CD14-positive monocyte (primary cell): ENCODE measurements around the gene TMEFF1. TPM values are rescaled to one million over a fixed set of nuclear protein-coding genes. Genes with fewer than 3 reads are reported as not detected.
A peak's percentile ranks its signal among the peaks of the same experiment; 100 is the strongest.
"Not testable (repeated sequence)": the region's sequence is repeated elsewhere in the genome, so short reads cannot be mapped to it uniquely, and the experiment has no call there.

Source experiments
- DNase-seq, 3 donors: peaks; one replicate each; pipeline ENCODE4 v3.0.0-alpha.2; 2011 to 2022
- H2AFZ ChIP-seq: 2 replicates; pipeline ENCODE4 v1.6.0; 2012; ENCODE audit warnings: mild to moderate bottlenecking, low read depth, low read length, inconsistent platforms; ENCODE audit not compliant: insufficient read depth, poor library complexity, severe bottlenecking
- H3K27ac ChIP-seq, 2 donors: 1 replicate in 1 of 2; 2 replicates in 1 of 2; pipeline ENCODE4 v1.5.1; 2012 to 2013; ENCODE audit warnings: low read length in 2 of 2, control low read depth in 1 of 2, inconsistent platforms in 1 of 2, low read depth in 1 of 2, mild to moderate bottlenecking in 1 of 2
- H3K27me3 ChIP-seq, 2 donors: one replicate each; pipeline versions ENCODE4 v1.6.0 to v1.6.1; 2011 to 2013; ENCODE audit warnings: low read length in 2 of 2; ENCODE audit not compliant: control insufficient read depth in 2 of 2, insufficient read depth in 2 of 2
- H3K36me3 ChIP-seq, 2 donors: replicated peaks in 1 of 2; 1 replicate in 1 of 2; 2 replicates in 1 of 2; pipeline versions ENCODE4 v1.5.1 to v1.6.1; 2012 to 2013; ENCODE audit warnings: low read length in 2 of 2, control low read depth in 1 of 2, inconsistent platforms in 1 of 2, mild to moderate bottlenecking in 1 of 2; ENCODE audit not compliant: insufficient read depth in 2 of 2, control insufficient read depth in 1 of 2
- H3K4me1 ChIP-seq, 2 donors: 1 replicate in 1 of 2; 2 replicates in 1 of 2; pipeline versions ENCODE4 v1.5.1 to v1.6.1; 2012 to 2013; ENCODE audit warnings: low read length in 2 of 2, control low read depth in 1 of 2, inconsistent platforms in 1 of 2, mild to moderate bottlenecking in 1 of 2, moderate library complexity in 1 of 2; ENCODE audit not compliant: insufficient read depth in 2 of 2, control insufficient read depth in 1 of 2
- H3K4me2 ChIP-seq: replicated peaks from 2 replicates; pipeline ENCODE3; 2012; ENCODE audit warnings: low read length, moderate library complexity, mild to moderate bottlenecking; ENCODE audit not compliant: poor library complexity, severe bottlenecking; ENCODE audit errors: extremely low read depth
- H3K4me3 ChIP-seq, 3 experiments: fragments of 200-600 bp in 1 of 3; sonication (generic) in 1 of 3; replicated peaks in 1 of 3; 1 replicate in 2 of 3; 2 replicates in 1 of 3; pipeline ENCODE4 v1.5.1; 2011 to 2013; ENCODE audit warnings: low read length in 3 of 3, mild to moderate bottlenecking in 3 of 3, control low read depth in 2 of 3, low read depth in 2 of 3, inconsistent platforms in 1 of 3, moderate library complexity in 1 of 3
- H3K79me2 ChIP-seq: 2 replicates; pipeline ENCODE4 v1.6.0; 2012; ENCODE audit warnings: mild to moderate bottlenecking, control low read depth, inconsistent platforms, low read length, moderate library complexity; ENCODE audit not compliant: insufficient read depth
- H3K9ac ChIP-seq: 2 replicates; pipeline ENCODE4 v1.6.0; 2017; ENCODE audit warnings: low read length, mild to moderate bottlenecking; ENCODE audit not compliant: insufficient read depth, poor library complexity, severe bottlenecking
- H3K9me3 ChIP-seq, 2 donors: replicated peaks in 1 of 2; 1 replicate in 1 of 2; 2 replicates in 1 of 2; pipeline versions ENCODE4 v1.5.1 to v1.6.1; 2012 to 2013; ENCODE audit warnings: low read length in 2 of 2, control low read depth in 1 of 2; ENCODE audit not compliant: control insufficient read depth in 1 of 2, insufficient read depth in 1 of 2
- H4K20me1 ChIP-seq: 2 replicates; pipeline ENCODE4 v1.6.0; 2012; ENCODE audit warnings: mild to moderate bottlenecking, low read length, control low read depth, moderate library complexity; ENCODE audit not compliant: insufficient read depth
- H3K27ac Mint-ChIP-seq, 7 donors: one replicate each; pipeline ENCODE4 v1.8.0; 2020; ENCODE audit warnings: mild to moderate bottlenecking in 7 of 7, mixed read lengths in 7 of 7, moderate library complexity in 6 of 7, inconsistent platforms in 2 of 7
- H3K27me3 Mint-ChIP-seq, 3 donors: one replicate each; pipeline ENCODE4 v1.8.0; 2021 to 2022; ENCODE audit warnings: low read depth in 3 of 3, mild to moderate bottlenecking in 3 of 3, mixed read lengths in 3 of 3, moderate library complexity in 3 of 3, inconsistent platforms in 1 of 3
- H3K36me3 Mint-ChIP-seq, 2 donors: one replicate each; pipeline ENCODE4 v1.8.0; 2020; ENCODE audit warnings: mixed read lengths in 2 of 2, inconsistent platforms in 1 of 2, mild to moderate bottlenecking in 1 of 2
- H3K4me1 Mint-ChIP-seq: one replicate; pipeline ENCODE4 v1.8.0; 2020; ENCODE audit warnings: mild to moderate bottlenecking, mixed read lengths
- H3K4me3 Mint-ChIP-seq, 2 donors: one replicate each; pipeline ENCODE4 v1.8.0; 2020; ENCODE audit warnings: mild to moderate bottlenecking in 2 of 2, mixed read lengths in 2 of 2, moderate library complexity in 1 of 2
- H3K9me3 Mint-ChIP-seq, 7 donors: one replicate each; pipeline ENCODE4 v1.8.0; 2020 to 2022; ENCODE audit warnings: mixed read lengths in 7 of 7, mild to moderate bottlenecking in 6 of 7, moderate library complexity in 6 of 7, inconsistent platforms in 2 of 7
- WGBS: methylation state at CpG from one replicate; pipeline ENCODE4 v1.1.5; 2013; ENCODE audit warnings: missing lambda C conversion rate; ENCODE audit not compliant: insufficient coverage; 5-methylcytosine and 5-hydroxymethylcytosine counted together
- intact Hi-C, 2 donors: fragments of 100-400 bp; cut with micrococcal nuclease; formaldehyde crosslinking; loops; one replicate each; pipeline versions ENCODE4 v1.15.0 to v1.15.1; 2023
- polyA plus RNA-seq, 3 donors: library from polyadenylated mRNA; depleted of rRNA in 1 of 3; unstranded in 2 of 3; stranded (reverse) in 1 of 3; fragments of 300-500 nt in 2 of 3; fragments of >200 nt in 1 of 3; fragmentation: Illumina TruSeq in 2 of 3; gene quantifications; 1 replicate in 2 of 3; 2 replicates in 1 of 3; pipeline ENCODE4 v1.2.3, GENCODE V29; 2012 to 2021
- TF ChIP-seq, protein P1 (sequence below): fragments of 200-600 bp; IDR thresholded peaks from one replicate; pipeline ENCODE4 v1.8.0; 2022; ENCODE audit warnings: antibody characterized with exemption, mild to moderate bottlenecking

TMEFF1 gene
- polyA plus RNA-seq, 3 donors: not detected

DNA sequence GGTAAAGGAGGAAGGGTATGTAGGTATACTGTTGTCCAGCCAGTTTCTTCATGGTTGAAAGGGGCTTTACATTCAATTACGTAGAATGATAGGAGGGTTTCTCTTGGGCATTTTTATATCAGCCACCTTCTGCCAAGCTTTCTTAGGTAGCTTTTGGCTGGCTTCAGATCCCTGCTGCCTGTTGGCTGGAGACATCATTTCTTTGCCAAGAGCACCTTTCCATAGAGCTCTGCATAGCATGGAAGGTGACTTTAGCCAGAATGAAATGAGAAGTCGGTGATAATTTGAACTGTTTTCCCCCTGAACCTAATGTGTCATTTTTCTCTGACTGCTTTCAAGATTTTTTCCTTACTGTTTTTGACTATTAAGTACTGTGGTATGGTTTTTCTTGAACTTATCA is 26.9 kb downstream of the TMEFF1 start:
- no CpG with 5 or more reads among the region's 2 CpGs for WGBS
- DNase-seq: no peak
- no peak overlapping the region for H3K4me2 ChIP-seq
- no peaks in the 10 kb centered on the region for H3K27me3 ChIP-seq
- no peaks in the 10 kb centered on the region for H3K4me1 Mint-ChIP-seq
- H3K4me3 ChIP-seq: no peak overlapping the region
- H3K4me3 Mint-ChIP-seq: no peak overlapping the region
- no peaks in the 10 kb centered on the region for H3K36me3 ChIP-seq
- no peaks in the 10 kb centered on the region for H3K79me2 ChIP-seq
- no peak overlapping the region for H3K27ac Mint-ChIP-seq
- peaks cover 0 to 2% (median 0%) of the 10 kb centered on the region in 7 donors for H3K9me3 Mint-ChIP-seq
- no peak overlapping the region for H3K27ac ChIP-seq
- H2AFZ ChIP-seq: no peak overlapping the region
- H4K20me1 ChIP-seq: no peaks in the 10 kb centered on the region
- intact Hi-C loops: no loop called here
- no peaks in the 10 kb centered on the region for H3K36me3 Mint-ChIP-seq
- no peaks in the 10 kb centered on the region for H3K4me1 ChIP-seq
- H3K9me3 ChIP-seq: no peaks in the 10 kb centered on the region
- H3K27me3 Mint-ChIP-seq: peaks cover 0 to 4% (median 2%) of the 10 kb centered on the region in 3 donors
- TF ChIP-seq, protein P1, sequence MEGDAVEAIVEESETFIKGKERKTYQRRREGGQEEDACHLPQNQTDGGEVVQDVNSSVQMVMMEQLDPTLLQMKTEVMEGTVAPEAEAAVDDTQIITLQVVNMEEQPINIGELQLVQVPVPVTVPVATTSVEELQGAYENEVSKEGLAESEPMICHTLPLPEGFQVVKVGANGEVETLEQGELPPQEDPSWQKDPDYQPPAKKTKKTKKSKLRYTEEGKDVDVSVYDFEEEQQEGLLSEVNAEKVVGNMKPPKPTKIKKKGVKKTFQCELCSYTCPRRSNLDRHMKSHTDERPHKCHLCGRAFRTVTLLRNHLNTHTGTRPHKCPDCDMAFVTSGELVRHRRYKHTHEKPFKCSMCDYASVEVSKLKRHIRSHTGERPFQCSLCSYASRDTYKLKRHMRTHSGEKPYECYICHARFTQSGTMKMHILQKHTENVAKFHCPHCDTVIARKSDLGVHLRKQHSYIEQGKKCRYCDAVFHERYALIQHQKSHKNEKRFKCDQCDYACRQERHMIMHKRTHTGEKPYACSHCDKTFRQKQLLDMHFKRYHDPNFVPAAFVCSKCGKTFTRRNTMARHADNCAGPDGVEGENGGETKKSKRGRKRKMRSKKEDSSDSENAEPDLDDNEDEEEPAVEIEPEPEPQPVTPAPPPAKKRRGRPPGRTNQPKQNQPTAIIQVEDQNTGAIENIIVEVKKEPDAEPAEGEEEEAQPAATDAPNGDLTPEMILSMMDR: no peak
- no peak overlapping the region for H3K9ac ChIP-seq

DNA sequence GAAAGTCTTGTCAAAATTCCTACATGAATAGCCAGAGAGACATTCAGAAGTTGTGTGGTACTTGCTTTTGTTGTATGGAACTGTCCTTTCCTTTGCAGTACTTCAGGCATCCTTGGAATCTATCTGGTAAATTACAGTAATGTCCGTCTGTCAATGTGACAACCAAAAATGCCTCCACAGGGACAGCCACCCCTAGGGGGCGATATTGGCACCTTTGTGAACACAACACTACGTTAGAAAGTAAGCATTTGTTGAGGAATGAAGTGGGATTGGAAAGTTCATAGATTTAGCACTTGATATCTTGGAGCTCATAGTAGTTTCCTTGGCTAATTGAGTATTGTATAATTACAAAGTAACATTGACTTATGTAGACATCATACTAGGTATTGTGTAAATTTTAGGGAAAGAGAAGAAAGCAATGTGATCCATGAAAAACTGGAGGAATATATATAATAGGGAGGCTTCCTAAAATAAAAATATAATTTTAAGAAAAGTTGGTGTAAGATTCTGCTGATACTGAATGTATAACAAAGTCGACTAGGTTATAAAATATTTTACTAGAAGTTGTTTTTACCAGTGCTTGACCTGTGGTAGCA is 32.7 kb downstream of the TMEFF1 start:
- Histone ChIP-seq H3K36me3 (no peaks in the 10 kb centered on the region), H3K4me1 (no peaks in the 10 kb centered on the region), H3K27ac (no peak overlapping the region), H3K9ac (no peak overlapping the region), H3K9me3 (no peaks in the 10 kb centered on the region), H3K79me2 (no peaks in the 10 kb centered on the region), H4K20me1 (no peaks in the 10 kb centered on the region), H3K4me3 (no peak overlapping the region), H3K27me3 (no peaks in the 10 kb centered on the region), H2AFZ (no peak overlapping the region), H3K4me2 (no peak overlapping the region)
- peak in 2 of 3 donors; percentile 7 to 14 for DNase-seq
- intact Hi-C loops: no loop called here
- Mint-ChIP-seq H3K36me3 (no peaks in the 10 kb centered on the region), H3K27ac (no peak overlapping the region), H3K4me3 (no peak overlapping the region), H3K27me3 (peaks cover 0 to 2% (median 2%) of the 10 kb centered on the region in 3 donors), H3K9me3 (peaks cover 2 to 5% (median 3%) of the 10 kb centered on the region in 7 donors), H3K4me1 (no peaks in the 10 kb centered on the region)
- TF ChIP-seq, protein P1: peak; percentile 75
- 100% methylated on average over 1 of the region's 4 CpGs for WGBS

DNA sequence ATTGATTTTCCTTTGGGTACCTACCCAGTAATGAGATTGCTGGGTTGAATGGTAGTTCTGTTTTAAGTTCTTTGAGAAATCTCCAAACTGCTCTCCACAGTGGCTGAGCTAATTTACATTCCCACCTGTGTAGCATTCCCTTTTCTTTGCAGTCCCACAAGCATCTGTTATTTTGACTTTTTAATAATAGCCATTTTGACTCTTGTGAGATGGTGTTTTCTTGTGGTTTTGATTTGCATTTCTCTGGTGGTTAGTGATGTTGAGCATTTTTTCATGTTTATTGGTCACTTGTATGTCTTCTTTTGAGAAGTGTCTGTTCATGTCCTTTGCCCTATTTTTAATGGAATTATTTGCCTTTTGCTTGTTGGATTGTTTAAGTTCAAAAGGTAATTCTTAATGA is 34.4 kb downstream of the TMEFF1 start:
- H3K9me3 ChIP-seq, H3K4me3 ChIP-seq, H3K4me1 ChIP-seq, H3K4me3 Mint-ChIP-seq, H3K27ac Mint-ChIP-seq, H3K9me3 Mint-ChIP-seq, H3K4me2 ChIP-seq, H3K36me3 ChIP-seq, H3K27me3 Mint-ChIP-seq, H3K27me3 ChIP-seq, H3K4me1 Mint-ChIP-seq, H3K79me2 ChIP-seq, H3K9ac ChIP-seq, H2AFZ ChIP-seq, H3K27ac ChIP-seq, DNase-seq, H4K20me1 ChIP-seq, intact Hi-C loops, H3K36me3 Mint-ChIP-seq: not testable (repeated sequence)
